Skin epidermis (tissue), 12 donors: Measurements from ENCODE around the gene NPLOC4.
"Not testable (repeated sequence)": the region's sequence is repeated elsewhere in the genome, so short reads cannot be mapped to it uniquely, and the experiment has no call there.

Experiments used
- H3K27ac ChIP-seq, 21 experiments: fragments of 200-600 bp; sonication (generic) in 11 of 21; one replicate each; pipeline ENCODE4 v1.5.0; 2020; ENCODE audit warnings: mild to moderate bottlenecking in 3 of 21, inconsistent platforms in 2 of 21, moderate library complexity in 2 of 21
- H3K4me3 ChIP-seq, 7 experiments: fragments of 200-600 bp; sonication (generic) in 2 of 7; one replicate each; pipeline ENCODE4 v1.5.0; 2020; ENCODE audit warnings: inconsistent platforms in 2 of 7, mild to moderate bottlenecking in 2 of 7, moderate library complexity in 1 of 7

Gene NPLOC4

DNA sequence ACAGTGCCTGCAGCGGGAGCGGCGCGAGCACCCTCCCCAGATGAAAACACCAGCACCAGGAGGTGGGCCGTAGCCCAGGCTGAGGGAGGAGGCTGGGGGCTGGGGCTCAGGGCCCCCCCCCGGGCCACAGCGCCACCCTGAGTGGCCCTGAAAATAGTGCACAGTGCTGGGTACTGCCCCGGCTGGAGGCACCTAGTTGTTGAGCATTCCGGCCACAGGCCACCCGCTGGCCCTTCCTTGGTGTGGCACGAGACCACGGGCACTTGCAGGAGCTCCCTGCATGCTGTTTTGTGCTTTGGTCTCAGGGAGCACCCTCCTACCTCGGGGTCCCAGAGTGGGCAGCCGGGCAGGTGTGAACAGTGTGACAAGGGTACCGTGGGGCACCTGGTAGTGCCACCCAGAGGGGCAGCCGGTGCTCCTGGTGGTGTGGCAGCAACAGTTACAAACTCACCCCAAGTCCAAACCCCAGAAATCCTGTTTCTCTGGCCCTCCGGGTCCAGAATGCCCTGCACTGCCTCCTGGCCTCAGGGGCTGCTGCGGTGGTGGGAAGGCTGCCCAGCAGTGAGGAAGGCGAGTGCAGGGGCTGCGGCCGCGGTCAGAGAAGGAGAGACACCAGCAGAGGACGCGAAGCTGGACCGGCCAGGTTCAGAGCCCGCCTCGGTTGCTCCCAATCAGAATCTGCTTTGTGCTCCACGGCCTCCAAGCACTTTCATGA, 96.8 kb downstream of the NPLOC4 start:
- no peak overlapping the region for H3K4me3 ChIP-seq
- no peak overlapping the region for H3K27ac ChIP-seq

DNA sequence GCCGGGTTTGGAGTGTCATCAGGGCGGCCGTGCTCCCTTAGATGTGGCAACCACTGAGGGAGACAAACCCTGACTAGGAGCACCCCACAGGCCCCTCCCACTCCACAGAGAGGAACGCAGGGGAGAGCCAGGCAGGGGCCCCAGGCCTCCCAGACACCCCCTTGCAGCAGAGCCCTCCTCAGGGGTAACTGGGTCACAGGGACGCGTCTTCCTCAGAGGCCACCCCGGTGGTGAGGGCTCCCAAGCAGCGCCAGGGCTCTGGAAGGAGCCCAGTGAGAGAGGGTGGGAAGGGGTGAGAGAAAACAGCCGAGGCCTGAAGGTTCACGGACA, 97.4 kb downstream of the NPLOC4 start:
- no peak overlapping the region for H3K27ac ChIP-seq
- H3K4me3 ChIP-seq, result no peak overlapping the region

DNA sequence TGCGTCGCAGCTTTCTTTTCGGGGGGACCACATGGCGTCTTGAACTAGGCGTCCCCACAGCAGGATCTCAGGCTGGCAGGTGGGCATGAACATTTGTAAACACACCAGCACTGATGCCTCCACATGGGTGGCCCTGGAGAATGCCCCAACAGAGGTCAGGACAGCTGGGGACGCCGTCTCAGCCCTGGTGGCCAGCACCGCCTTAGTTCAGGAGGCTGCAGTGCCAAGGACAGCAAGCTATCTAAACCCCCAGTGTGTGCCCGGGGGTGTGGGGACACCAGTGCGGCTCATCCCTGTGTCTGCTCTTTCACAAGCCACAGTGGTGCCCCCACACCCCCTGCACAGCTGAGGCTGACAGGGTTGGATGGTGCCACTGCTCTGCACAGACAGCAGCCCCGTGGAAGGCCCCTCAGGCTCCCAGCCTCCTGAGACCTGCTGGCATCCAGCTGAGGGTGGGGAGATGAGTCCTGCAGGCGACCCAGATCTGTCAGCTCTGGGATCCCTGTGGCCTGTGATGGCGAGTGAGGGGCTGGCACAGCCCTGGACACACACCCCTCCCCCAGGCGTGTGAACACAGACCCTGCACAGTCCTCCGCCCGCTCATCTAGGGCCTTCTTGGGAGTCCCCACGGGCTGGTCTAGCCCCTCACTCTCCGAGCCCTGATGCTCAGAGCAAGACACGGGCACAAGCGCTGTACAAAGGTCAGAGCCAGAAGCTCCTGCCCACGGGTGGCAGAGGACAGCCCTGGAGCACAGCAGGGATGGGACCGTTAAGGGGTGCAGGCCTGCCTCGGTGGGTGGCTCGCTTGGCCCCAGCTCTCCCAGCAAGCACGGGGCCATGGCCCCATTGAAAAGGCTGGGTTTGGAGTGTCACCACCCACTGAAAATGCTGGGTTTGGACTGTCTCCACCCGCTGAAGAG, 98.0 kb downstream of the NPLOC4 start:
- Histone ChIP-seq H3K27ac (no peak overlapping the region), H3K4me3 (no peak overlapping the region)

DNA sequence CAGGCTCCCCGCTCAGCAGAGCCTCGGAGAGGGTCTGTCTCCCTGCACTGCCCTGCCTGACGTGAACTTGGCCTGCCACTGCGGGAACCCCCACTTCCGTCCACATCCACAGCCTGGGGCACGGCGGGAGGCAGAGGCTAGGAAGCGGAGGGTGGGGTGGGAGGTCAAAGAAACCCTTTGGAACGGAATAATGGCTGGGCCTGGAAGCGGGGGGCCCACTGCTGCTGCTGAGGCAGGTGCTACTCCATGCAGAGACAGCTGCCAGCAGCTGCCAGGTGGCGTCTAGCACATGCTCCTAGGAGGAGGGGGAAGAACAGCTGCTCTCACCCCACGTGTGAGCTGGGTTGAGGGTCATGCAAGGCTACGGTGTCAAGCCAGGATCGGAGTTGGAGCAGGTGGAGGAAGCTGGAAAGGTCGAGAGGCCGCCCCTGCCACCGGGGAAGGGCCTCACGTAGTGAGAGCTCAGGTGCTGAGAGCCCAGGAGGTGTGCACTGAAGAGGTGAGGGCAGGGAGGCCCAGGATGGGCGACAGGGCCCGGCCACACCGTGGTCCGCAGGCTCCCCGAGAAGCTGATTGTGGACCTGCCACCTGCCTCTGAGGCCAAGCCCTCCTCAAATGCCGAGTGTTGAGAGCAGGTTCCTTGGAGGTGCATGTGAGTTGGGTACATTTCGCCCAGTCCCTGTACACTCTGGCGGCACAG, 98.9 kb downstream of the NPLOC4 start:
- H3K27ac ChIP-seq, result no peak overlapping the region
- H3K4me3 ChIP-seq, result no peak overlapping the region

DNA sequence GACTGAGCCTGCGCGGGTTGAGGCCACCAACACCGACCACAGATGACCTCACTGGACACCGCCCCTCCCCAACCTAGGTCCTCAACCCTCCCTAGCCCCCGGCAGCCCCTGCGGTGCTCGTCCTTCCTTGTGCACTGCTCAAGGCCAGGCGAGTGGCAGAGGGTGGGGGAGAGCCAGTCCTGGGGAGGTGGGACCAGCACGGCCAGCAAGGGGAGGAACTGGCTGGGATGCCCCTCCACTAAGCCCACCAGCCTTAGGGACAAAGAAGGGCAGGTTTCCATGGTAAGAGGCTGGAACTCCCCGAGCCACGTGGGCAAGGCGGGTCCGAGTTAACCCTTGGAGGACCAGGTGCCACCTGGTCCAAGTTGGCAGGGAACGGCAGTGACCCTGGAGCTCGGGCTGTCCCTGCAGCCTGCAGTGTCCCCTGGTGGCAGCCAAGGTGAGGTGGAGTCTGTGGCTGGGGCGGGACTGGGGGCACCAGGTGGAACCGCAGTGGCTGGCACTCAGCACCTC, 99.5 kb downstream of the NPLOC4 start:
- no peak overlapping the region for H3K4me3 ChIP-seq
- H3K27ac ChIP-seq, result no peak overlapping the region

DNA sequence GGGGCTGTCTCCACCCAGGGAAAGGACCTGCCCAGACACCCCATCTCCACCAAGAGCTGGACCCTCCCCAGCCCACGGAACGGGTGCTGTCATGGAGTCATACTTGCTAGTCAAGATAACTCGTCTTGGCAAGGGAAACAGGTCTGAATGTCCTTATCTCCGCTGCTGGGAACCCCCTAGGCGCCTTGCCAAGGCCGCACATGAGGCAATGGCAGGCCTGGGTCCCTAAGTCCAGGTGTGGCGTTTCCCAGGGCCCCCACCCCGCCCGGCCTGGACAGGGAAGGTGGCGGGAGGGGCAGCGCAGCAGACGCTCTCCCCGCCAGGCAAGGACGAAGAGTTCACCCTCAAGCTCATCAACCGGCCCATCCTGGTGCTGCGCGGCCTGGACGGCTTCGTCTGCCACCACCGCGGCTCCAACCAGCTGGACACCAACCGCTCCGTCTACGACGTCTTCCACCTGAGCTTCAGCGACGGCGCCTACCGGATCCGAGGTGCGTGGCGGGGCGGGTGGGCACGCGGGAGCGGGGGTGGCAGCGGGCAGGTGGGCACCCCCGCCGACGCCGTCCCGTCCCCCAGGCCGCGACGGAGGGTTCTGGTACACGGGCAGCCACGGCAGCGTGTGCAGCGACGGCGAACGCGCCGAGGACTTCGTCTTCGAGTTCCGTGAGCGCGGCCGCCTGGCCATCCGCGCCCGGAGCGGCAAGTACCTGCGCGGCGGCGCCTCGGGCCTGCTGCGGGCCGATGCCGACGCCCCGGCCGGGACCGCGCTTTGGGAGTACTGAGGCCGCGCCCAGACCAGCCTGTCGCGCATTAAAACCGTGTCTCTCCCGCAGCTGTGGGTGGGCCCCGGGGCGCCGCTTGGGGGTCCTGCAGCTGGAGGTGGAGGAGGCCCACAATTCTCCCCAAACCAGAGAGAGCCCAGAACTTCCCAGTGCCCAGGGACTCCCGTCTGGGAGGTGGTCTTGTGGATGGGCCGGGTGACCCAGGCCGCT, 100.3 kb downstream of the NPLOC4 start:
- no peak overlapping the region for H3K4me3 ChIP-seq

DNA sequence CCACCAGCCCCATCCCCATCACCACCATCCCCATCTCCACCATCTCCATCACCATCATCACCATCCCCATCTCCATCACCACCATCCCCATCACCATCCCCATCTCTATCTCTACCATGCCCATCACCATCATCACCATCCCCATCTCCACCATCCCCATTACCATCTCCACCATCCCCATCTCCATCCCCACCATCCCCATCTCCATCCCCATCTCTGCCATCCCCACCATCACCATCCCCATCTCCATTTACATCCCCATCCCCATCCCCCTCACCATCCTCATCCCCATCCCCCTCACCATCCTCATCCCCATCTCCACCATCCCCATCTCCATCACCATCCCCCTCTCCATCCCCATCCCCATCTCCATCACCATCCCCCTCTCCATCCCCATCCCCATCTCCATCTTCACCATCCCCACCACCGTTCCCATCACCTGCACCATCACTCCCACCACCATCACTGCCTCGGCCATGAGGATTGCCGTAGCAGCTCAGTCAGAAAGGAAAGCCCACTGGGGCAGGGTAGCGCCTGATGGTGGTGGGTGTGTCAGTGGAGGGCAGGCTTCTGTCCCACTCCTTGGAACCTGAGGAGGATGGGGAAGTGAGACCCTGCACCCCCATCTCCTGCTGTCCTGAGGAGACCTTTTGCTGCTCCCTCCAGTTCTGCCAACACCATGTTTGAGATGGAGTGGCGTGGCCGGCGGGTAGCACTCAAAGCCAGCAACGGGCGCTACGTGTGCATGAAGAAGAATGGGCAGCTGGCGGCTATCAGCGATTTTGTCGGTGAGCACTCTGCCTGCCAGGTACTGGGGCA, 101.2 kb downstream of the NPLOC4 start:
- Histone ChIP-seq H3K4me3 (no peak overlapping the region), H3K27ac (no peak overlapping the region)

More for the DNA sequence above, 100.3 kb downstream of the NPLOC4 start:
- no peak overlapping the region for H3K27ac ChIP-seq

DNA sequence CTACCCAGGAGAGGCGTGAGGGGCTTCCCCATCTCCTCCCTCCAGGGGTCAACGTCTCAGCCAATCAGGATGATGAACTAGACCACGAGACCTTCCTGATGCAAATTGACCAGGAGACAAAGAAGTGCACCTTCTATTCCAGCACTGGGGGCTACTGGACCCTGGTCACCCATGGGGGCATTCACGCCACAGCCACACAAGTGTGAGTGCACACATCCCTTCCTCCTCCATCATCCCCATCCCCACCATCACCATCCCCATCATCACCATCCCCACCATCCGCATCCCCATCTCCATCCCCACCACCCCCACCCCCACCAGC, 101.9 kb downstream of the NPLOC4 start:
- Histone ChIP-seq H3K27ac (no peak overlapping the region), H3K4me3 (no peak overlapping the region)

DNA sequence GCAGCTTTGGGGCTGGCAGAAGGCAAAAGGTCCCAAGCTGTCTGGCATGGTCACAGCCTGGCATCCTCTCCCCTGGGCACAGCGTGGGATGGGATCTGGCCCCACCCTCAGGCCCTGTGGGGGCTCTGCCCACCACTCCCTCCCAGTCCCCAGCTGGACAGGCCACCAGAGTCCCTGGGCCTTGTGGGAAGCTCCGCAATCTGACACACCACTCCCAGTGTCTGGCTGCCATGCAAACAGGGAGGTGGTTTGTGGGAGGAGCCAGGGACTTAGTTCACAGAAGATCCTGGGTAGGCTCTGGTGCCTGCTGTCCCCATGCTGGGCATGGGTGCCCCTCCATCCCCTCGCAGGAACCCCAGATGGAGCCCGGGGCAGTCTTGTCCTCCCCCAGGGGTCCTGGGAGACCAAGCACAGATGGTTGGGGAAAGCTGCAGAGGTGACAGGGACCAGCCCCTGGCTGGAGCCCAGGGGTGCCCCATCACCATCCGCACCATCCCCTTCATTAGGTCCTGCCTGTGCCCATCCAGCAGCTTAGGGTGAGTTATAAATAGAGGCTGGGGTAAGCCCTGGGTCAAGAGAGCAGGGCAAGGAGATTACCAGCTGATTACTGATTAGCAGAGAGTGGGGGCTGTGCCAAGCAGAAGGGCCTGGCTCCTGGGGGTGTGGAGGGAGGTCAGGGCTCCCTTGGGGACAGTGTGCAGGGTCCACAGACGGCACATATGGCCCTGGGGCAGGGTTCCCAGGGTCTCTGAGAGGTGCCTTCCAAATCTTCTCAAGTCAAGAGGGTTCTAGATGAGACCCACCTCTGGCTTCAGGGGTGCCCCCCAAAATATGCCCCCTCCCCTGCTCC, 102.5 kb downstream of the NPLOC4 start:
- Histone ChIP-seq H3K4me3 (no peak overlapping the region), H3K27ac (no peak overlapping the region)

DNA sequence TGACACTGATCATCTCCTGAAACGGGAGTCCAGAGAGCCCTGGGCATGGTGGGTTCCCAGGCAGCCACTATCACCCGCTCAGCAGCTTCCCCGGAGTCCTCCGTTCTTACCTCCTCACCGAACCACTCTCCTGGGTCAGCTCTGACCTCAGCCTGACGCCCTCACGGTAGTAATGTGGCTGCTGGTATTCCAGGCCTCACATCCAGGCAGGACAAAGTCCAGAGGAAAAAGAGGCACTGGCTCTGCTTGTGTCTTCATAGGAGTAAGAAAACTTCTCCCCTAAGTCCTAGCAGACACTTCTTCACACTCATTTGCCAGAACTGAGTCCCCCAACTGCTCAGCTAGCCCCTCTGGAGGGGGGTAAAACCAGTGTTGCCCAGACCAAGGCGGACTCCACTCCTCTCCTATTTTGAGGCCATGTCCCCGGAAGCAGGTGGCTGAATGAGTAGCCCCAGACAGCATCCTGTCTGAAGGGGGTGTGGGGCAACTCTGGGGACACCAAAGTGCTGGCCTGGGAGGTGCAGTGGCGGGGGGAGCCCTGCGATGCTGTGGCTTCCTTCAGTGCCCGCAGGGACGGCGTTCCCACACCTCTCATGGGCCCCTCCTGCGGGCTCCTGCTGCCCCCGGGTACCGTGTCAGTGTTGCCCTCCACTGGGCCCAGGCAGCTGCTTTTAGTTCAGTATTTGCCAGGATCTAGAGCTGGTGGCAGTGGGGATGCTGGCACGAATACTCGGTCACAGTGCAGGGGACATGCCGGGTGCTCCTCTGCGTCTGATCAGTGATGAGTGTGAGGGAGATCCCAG, 103.4 kb downstream of the NPLOC4 start:
- Histone ChIP-seq H3K27ac (no peak overlapping the region), H3K4me3 (no peak overlapping the region)

DNA sequence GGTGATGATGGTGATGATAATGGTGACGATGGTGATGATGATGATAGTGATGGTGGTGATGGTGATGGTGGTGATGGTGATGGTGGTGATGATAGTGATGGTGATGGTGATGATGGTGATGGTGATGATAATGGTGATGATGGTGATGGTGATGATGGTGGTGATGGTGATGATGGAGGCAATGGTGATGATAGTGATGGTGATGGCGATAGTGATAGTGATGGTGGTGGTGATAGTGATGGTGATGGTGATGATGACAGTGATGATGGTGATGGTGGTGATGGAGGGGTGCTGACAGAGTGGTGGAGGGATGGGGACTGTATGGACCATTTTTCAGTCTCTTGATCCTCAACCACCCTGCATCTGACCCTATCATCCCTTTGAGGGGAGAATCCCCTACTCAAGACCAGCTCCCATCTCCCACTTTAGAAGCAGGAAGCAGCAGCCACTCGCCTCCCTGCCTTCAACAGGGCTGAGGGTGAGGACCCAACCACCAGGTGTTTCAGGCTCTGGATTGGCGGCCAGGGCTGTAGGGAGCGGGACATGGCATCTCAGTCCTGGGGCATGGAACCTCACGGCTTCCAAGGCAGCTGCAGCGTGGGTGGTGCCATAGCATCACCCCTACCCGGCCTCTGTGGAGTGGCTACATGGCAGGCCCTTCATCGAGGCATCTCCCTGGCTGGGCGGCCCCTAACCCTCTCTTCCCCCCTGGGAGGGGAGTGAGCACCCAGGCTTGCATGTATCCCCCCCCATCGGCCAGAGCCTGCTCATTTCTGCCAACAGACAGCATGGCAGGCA, 104.2 kb downstream of the NPLOC4 start:
- Histone ChIP-seq H3K4me3 (no peak overlapping the region), H3K27ac (no peak overlapping the region)

DNA sequence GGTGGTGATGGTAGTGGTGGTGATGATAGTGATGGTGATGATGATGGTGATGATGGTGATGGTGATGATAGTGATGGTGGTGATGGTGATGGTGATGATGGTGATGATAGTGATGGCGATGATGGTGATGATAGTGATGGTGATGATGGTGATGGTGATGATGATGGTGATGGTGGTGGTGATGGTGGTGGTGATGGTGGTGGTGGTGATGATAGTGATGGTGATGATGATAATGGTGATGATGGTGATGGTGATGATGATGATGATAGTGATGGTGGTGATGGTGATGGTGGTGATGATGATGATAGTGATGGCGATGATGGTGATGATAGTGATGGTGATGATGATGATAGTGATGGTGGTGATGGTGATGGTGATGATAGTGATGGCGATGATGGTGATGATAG, 104.9 kb downstream of the NPLOC4 start:
- not testable (repeated sequence) for H3K27ac ChIP-seq, H3K4me3 ChIP-seq

DNA sequence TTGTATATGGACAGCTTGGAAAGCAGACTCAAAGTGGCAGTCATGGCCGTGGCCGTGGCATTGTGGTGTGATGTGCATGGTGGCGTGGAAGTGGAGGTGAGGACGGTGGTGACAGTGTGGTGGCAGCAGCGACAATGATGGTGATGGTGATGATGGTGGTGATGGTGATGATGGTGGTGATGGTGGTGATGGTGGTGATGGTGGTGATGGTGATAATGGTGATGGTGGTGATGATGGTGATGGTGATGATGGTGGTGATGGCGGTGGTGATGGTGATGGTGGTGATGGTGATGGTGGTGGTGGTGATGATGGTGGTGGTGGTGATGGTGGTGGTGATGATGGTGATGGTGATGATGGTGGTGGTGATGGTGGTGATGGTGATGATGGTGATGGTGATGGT, 105.9 kb downstream of the NPLOC4 start:
- not testable (repeated sequence) for H3K4me3 ChIP-seq, H3K27ac ChIP-seq

DNA sequence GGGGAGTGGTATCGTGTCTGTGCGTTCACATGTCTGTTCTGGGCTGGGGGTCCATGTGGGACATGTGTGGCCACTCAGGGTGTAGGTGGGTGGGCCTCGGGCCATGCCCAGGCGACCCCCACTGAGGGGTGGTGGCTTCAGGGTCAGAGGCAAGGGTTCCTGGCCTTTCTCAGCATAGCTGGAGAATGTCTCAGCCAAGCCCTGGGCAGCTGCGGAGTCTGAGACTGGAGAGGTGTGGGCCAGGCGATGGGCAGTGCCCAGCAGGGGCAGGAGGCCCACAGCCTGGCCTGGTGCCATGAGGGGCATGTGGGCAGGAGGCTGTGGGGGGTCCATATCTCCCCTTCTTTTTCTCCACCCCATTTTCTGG, 107.5 kb downstream of the NPLOC4 start:
- Histone ChIP-seq H3K4me3 (no peak overlapping the region), H3K27ac (no peak overlapping the region)

DNA sequence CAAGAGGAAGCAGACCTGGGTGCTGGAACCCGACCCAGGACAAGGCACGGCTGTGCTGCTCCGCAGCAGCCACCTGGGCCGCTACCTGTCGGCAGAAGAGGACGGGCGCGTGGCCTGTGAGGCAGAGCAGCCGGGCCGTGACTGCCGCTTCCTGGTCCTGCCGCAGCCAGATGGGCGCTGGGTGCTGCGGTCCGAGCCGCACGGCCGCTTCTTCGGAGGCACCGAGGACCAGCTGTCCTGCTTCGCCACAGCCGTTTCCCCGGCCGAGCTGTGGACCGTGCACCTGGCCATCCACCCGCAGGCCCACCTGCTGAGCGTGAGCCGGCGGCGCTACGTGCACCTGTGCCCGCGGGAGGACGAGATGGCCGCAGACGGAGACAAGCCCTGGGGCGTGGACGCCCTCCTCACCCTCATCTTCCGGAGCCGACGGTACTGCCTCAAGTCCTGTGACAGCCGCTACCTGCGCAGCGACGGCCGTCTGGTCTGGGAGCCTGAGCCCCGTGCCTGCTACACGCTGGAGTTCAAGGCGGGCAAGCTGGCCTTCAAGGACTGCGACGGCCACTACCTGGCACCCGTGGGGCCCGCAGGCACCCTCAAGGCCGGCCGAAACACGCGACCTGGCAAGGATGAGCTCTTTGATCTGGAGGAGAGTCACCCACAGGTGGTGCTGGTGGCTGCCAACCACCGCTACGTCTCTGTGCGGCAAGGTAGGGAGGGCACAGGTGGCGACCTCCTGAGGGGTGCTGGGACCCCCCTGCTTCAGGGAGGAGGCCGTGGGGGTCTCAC, 108.1 kb downstream of the NPLOC4 start:
- Histone ChIP-seq H3K4me3 (no peak overlapping the region), H3K27ac (no peak overlapping the region)

DNA sequence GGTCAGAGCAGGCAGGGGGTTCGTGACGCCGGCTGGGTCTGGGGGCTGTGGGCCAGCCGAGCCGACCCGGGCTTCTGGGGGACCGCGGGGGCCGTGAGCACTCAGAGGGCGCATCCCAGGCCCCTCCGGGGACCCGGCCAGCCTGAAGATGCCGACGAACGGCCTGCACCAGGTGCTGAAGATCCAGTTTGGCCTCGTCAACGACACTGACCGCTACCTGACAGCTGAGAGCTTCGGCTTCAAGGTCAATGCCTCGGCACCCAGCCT, 108.6 kb downstream of the NPLOC4 start:
- H3K27ac ChIP-seq, result no peak overlapping the region

More for the DNA sequence above, 108.6 kb downstream of the NPLOC4 start:
- H3K4me3 ChIP-seq, result no peak overlapping the region
